Stimulated activated CD8-positive, alpha-beta memory T cell treated with anti-CD3 and anti-CD28 coated beads, Interleukin-15, amount 100 ng/mL, for 24 hours (primary cell): ENCODE data around the gene RXYLT1.
"Not testable (repeated sequence)": the region's sequence is repeated elsewhere in the genome, so short reads cannot be mapped to it uniquely, and the experiment has no call there.

Experiments
- DNase-seq: peaks from one replicate; pipeline ENCODE4 v3.0.0-alpha.2; 2020; ENCODE audit warnings: low read depth

RXYLT1 gene

GRCh38 chr12:63804746-63805145, 25.0 kb downstream of the RXYLT1 start:
- DNase-seq = no peak

- no peak for DNase-seq
Measured at GRCh38 chr12:63805704-63806672, 26.3 kb downstream of the RXYLT1 start.

GRCh38 chr12:63808631-63809030, 28.9 kb downstream of the RXYLT1 start:
- DNase-seq = no peak

- DNase-seq = no peak
Measured at GRCh38 chr12:63809566-63809965, 29.9 kb downstream of the RXYLT1 start.

GRCh38 chr12:63811334-63811733, 31.6 kb downstream of the RXYLT1 start:
- no peak for DNase-seq

GRCh38 chr12:63811755-63812154, 32.0 kb downstream of the RXYLT1 start:
- no peak for DNase-seq

- DNase-seq = no peak
Measured at GRCh38 chr12:63814146-63814772, 34.5 kb downstream of the RXYLT1 start.

- no peak for DNase-seq
Measured at GRCh38 chr12:63815482-63815852, 35.8 kb downstream of the RXYLT1 start.

- DNase-seq = no peak
Measured at GRCh38 chr12:63816031-63816430, 36.3 kb downstream of the RXYLT1 start.

- DNase-seq = no peak
Measured at GRCh38 chr12:63820427-63820826, 40.7 kb downstream of the RXYLT1 start.

GRCh38 chr12:63821781-63822251, 42.1 kb downstream of the RXYLT1 start:
- no peak for DNase-seq

- no peak for DNase-seq
Measured at GRCh38 chr12:63822352-63822751, 42.6 kb downstream of the RXYLT1 start.

GRCh38 chr12:63823040-63823439, 43.3 kb downstream of the RXYLT1 start:
- DNase-seq = no peak

GRCh38 chr12:63826006-63826585, 46.4 kb downstream of the RXYLT1 start:
- no peak for DNase-seq

- no peak for DNase-seq
Measured at GRCh38 chr12:63828867-63829266, 49.2 kb downstream of the RXYLT1 start.

GRCh38 chr12:63836046-63836445, 56.3 kb downstream of the RXYLT1 start:
- DNase-seq = no peak

- no peak for DNase-seq
Measured at GRCh38 chr12:63836936-63837335, 57.2 kb downstream of the RXYLT1 start.

- DNase-seq = no peak
Measured at GRCh38 chr12:63838411-63838810, 58.7 kb downstream of the RXYLT1 start.

- no peak for DNase-seq
Measured at GRCh38 chr12:63841011-63841410, 61.3 kb downstream of the RXYLT1 start.

- DNase-seq = no peak
Measured at GRCh38 chr12:63841571-63841970, 61.9 kb downstream of the RXYLT1 start.

GRCh38 chr12:63842750-63843149, 63.0 kb downstream of the RXYLT1 start:
- DNase-seq = not testable (repeated sequence)

- no peak for DNase-seq
Measured at GRCh38 chr12:63843254-63843720, 63.6 kb downstream of the RXYLT1 start.
